GM12891 (cell line): ENCODE data around the gene CARD14.

Experiments used
- DNase-seq: peaks from one replicate; pipeline ENCODE4 v3.0.0; 2011; ENCODE audit warnings: low spot score; ENCODE audit not compliant: insufficient read length
- FAIRE-seq: peaks from 2 replicates; lab custom pipeline; 2011; peaks lifted over from hg19 to GRCh38; lab: Jason Lieb, UNC
- PAX5 ChIP-seq: IDR thresholded peaks from 2 replicates; pipeline ENCODE4 v1.6.1; 2011; ENCODE audit warnings: low read length, moderate library complexity, mild to moderate bottlenecking; ENCODE audit not compliant: insufficient read depth, severe bottlenecking
- POLR2A ChIP-seq: IDR thresholded peaks from 2 replicates; pipeline ENCODE4 v1.6.1; 2011; ENCODE audit warnings: low read depth, low read length, control low read depth
- POLR2AphosphoS5 ChIP-seq: IDR thresholded peaks from 2 replicates; pipeline ENCODE4 v1.6.1; 2011; ENCODE audit warnings: low read depth, low read length, control low read depth
- POU2F2 ChIP-seq: IDR thresholded peaks from 2 replicates; pipeline ENCODE4 v1.6.1; 2011; ENCODE audit warnings: low read depth, mild to moderate bottlenecking, control low read depth, low read length, moderate library complexity
- SPI1 ChIP-seq: IDR thresholded peaks from 2 replicates; pipeline ENCODE4 v1.6.1; 2011; ENCODE audit warnings: low read depth, low read length, control low read depth
- TAF1 ChIP-seq: IDR thresholded peaks from 2 replicates; pipeline ENCODE4 v1.6.1; 2011; ENCODE audit warnings: low read depth, low read length, control low read depth

The CARD14 gene

GRCh38 chr17:80168371-80168770 lies 1.5 kb upstream of the CARD14 start:
- FAIRE-seq (no peak), DNase-seq (no peak)
- TF ChIP-seq POLR2AphosphoS5 (no peak), POU2F2 (no peak), TAF1 (no peak), SPI1 (no peak)

- FAIRE-seq (no peak), DNase-seq (no peak)
- TF ChIP-seq SPI1 (no peak), POLR2AphosphoS5 (no peak), PAX5 (no peak), POLR2A (no peak), POU2F2 (no peak), TAF1 (no peak)
Observed at GRCh38 chr17:80169107-80169506, 723 bp upstream of the CARD14 start.

DNA sequence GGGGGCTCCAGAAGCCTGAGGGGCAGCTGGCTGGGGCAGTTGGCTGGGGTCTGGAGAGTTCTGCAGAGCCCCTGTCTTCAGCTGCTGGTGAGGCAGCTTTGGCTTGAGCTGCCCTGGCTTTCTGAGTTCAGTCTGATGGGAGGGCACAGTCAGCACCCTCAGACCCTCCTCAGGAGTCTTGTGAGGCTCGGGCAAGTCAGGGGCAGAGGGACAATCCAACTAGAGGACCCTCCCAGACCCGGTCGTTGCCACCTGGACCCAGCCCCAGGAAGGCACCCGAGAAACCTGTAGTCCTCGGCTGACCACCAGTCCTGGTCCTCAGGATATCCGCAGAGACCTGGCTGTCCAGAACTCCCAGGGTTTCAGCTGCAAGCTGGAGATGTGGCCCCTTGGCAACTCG lies 1.9 kb downstream of the CARD14 start:
- DNase-seq: no peak
- FAIRE-seq: no peak
- TF ChIP-seq POLR2A (no peak), POU2F2 (no peak), SPI1 (no peak), POLR2AphosphoS5 (no peak), PAX5 (no peak), TAF1 (no peak)

- FAIRE-seq (no peak), DNase-seq (no peak)
- TF ChIP-seq TAF1: no peak
- TF ChIP-seq PAX5: no peak
- no peak for TF ChIP-seq POU2F2
- TF ChIP-seq POLR2A: no peak
- TF ChIP-seq SPI1: no peak
- TF ChIP-seq POLR2AphosphoS5: no peak
Observed at GRCh38 chr17:80173126-80173525, 3.3 kb downstream of the CARD14 start.

- FAIRE-seq: no peak
- no peak for DNase-seq
- TF ChIP-seq POLR2A: no peak
Observed at GRCh38 chr17:80173916-80174315, 4.1 kb downstream of the CARD14 start.

DNA sequence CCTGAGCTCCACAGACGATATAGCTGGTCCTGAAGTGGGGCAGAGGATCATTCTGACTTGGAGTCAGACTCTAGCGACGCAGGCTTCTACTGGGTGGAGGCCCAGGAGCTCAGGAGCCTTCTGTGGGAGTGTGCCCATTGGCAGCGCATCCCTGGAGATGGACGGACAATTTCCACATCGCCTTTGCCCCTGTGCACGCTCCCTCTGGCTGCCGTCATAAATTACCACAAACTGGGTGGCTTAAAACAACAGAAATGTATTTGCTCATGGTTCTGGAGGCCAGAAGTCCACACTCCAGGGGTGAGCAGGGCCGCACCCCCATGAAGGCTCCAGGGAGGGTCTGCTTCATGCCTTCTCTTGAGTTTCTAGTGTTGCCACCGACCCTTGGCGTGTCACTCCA lies 6.9 kb downstream of the CARD14 start:
- TF ChIP-seq TAF1 (no peak), POLR2A (no peak), POLR2AphosphoS5 (no peak), SPI1 (no peak), POU2F2 (no peak), PAX5 (no peak)
- no peak for DNase-seq
- FAIRE-seq: no peak

- no peak for FAIRE-seq
- no peak for DNase-seq
- TF ChIP-seq POU2F2: no peak
Observed at GRCh38 chr17:80177986-80178595, 8.3 kb downstream of the CARD14 start.

- DNase-seq (no peak), FAIRE-seq (no peak)
- TF ChIP-seq POLR2AphosphoS5 (no peak), TAF1 (no peak), POU2F2 (no peak), PAX5 (no peak), SPI1 (no peak), POLR2A (no peak)
Observed at GRCh38 chr17:80180192-80180591, 10.4 kb downstream of the CARD14 start.

GRCh38 chr17:80181431-80181830 lies 11.6 kb downstream of the CARD14 start:
- FAIRE-seq (no peak), DNase-seq (no peak)
- no peak for TF ChIP-seq PAX5
- no peak for TF ChIP-seq POLR2A
- no peak for TF ChIP-seq SPI1
- no peak for TF ChIP-seq POLR2AphosphoS5
- no peak for TF ChIP-seq POU2F2
- TF ChIP-seq TAF1: no peak

GRCh38 chr17:80182118-80182844 lies 12.5 kb downstream of the CARD14 start:
- TF ChIP-seq POU2F2: no peak
- TF ChIP-seq POLR2A: no peak
- no peak for TF ChIP-seq TAF1
- TF ChIP-seq SPI1: no peak
- no peak for TF ChIP-seq PAX5
- TF ChIP-seq POLR2AphosphoS5: no peak
- DNase-seq (no peak), FAIRE-seq (no peak)
